Glutamatergic neuron (in vitro differentiated cells): Measurements from ENCODE around the gene BCAR1. TPM values are rescaled to one million over a fixed set of nuclear protein-coding genes. Genes with fewer than 3 reads are reported as not detected.

Experiments used
- DNase-seq: peaks from one replicate; pipeline ENCODE4 v3.0.0; 2022
- H3K27ac Mint-ChIP-seq: one replicate; pipeline ENCODE4 v1.8.0; 2020; ENCODE audit warnings: mild to moderate bottlenecking, mixed read lengths, inconsistent platforms; ENCODE audit not compliant: unreplicated experiment
- H3K27me3 Mint-ChIP-seq: one replicate; pipeline ENCODE4 v1.8.0; 2020; ENCODE audit warnings: mild to moderate bottlenecking, moderate library complexity, mixed read lengths, inconsistent platforms; ENCODE audit not compliant: unreplicated experiment
- H3K36me3 Mint-ChIP-seq: one replicate; pipeline ENCODE4 v1.8.0; 2020; ENCODE audit warnings: mild to moderate bottlenecking, mixed read lengths, inconsistent platforms; ENCODE audit not compliant: unreplicated experiment
- H3K4me1 Mint-ChIP-seq: one replicate; pipeline ENCODE4 v1.8.0; 2020; ENCODE audit warnings: mild to moderate bottlenecking, low read depth, mixed read lengths, inconsistent platforms; ENCODE audit not compliant: unreplicated experiment
- H3K4me3 Mint-ChIP-seq: one replicate; pipeline ENCODE4 v1.8.0; 2020; ENCODE audit warnings: mild to moderate bottlenecking, mixed read lengths, inconsistent platforms; ENCODE audit not compliant: unreplicated experiment
- H3K9me3 Mint-ChIP-seq: one replicate; pipeline ENCODE4 v1.8.0; 2020; ENCODE audit warnings: mild to moderate bottlenecking, moderate library complexity, mixed read lengths, inconsistent platforms; ENCODE audit not compliant: unreplicated experiment
- total RNA-seq: library from RNA; stranded (reverse); fragmentation: NEBNext Ultra II Directional; extraction: Animal tissue kit (Norgen Biotek cat#: 25700); gene quantifications from one replicate; pipeline ENCODE4 v1.2.1, GENCODE V29; 2021; ENCODE audit not compliant: unreplicated experiment
- TF ChIP-seq, protein P1 (sequence below): fragments of 200-600 bp; sonication (generic); IDR thresholded peaks from one replicate; pipeline ENCODE4 v1.5.0; 2021; ENCODE audit not compliant: partially characterized antibody, unreplicated experiment

Gene BCAR1
- total RNA-seq, 1 donor from 2014 or later: 212 TPM

DNA sequence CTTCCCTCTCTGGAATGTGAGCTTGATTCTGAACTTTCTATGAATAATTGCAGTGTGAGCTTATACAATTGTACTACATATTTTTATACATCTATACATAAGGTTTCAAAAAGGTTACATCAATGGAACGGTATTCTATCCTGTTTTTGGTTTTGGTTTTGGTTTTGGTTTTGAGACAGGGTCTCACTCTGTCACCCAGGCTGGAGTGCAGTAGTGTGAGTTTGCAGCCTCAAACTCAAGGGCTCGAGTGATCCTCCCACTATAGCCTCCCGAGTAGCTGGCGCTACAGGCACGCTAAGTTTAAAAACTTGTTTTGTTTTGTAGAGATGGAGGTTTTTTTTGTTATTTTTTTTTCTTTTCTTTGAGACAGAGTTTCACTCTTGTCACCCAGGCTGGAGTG lies 31.6 kb downstream of the BCAR1 start:
- peaks cover 12% of the 10 kb centered on the region for H3K27me3 Mint-ChIP-seq

DNA sequence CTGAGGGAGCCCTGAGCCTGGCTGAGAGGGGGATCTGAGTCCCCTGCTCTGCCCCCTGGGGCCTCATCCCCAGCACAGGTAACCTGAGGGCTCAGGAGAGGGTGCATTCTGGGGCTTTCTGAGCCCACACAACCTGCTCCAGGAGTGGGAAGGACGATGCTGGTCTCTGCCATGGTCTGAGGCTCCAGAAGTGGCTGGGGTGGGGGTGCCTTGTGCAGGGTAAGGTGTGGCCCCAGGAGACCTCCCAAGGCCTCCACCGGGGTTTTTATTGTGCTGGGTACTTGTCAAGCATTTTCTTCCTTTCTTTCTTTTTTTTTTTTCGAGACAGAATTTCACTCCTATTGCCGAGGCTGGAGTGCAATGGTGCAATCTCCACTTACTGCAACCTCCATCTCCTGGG lies 32.3 kb downstream of the BCAR1 start:
- H3K9me3 Mint-ChIP-seq: peaks cover 11% of the 10 kb centered on the region
- no peak overlapping the region for H3K4me3 Mint-ChIP-seq
- no peak for DNase-seq
- TF ChIP-seq, protein P1, sequence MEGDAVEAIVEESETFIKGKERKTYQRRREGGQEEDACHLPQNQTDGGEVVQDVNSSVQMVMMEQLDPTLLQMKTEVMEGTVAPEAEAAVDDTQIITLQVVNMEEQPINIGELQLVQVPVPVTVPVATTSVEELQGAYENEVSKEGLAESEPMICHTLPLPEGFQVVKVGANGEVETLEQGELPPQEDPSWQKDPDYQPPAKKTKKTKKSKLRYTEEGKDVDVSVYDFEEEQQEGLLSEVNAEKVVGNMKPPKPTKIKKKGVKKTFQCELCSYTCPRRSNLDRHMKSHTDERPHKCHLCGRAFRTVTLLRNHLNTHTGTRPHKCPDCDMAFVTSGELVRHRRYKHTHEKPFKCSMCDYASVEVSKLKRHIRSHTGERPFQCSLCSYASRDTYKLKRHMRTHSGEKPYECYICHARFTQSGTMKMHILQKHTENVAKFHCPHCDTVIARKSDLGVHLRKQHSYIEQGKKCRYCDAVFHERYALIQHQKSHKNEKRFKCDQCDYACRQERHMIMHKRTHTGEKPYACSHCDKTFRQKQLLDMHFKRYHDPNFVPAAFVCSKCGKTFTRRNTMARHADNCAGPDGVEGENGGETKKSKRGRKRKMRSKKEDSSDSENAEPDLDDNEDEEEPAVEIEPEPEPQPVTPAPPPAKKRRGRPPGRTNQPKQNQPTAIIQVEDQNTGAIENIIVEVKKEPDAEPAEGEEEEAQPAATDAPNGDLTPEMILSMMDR: no peak
- H3K4me1 Mint-ChIP-seq: no peaks in the 10 kb centered on the region
- H3K36me3 Mint-ChIP-seq: no peaks in the 10 kb centered on the region
- peaks cover 7% of the 10 kb centered on the region for H3K27me3 Mint-ChIP-seq
- H3K27ac Mint-ChIP-seq: no peak overlapping the region

More for the DNA sequence above, 31.6 kb downstream of the BCAR1 start:
- Mint-ChIP-seq H3K4me3 (no peak overlapping the region), H3K27ac (no peak overlapping the region), H3K9me3 (peaks cover 14% of the 10 kb centered on the region), H3K36me3 (no peaks in the 10 kb centered on the region), H3K4me1 (no peaks in the 10 kb centered on the region)
- DNase-seq: no peak
- TF ChIP-seq, protein P1: no peak

DNA sequence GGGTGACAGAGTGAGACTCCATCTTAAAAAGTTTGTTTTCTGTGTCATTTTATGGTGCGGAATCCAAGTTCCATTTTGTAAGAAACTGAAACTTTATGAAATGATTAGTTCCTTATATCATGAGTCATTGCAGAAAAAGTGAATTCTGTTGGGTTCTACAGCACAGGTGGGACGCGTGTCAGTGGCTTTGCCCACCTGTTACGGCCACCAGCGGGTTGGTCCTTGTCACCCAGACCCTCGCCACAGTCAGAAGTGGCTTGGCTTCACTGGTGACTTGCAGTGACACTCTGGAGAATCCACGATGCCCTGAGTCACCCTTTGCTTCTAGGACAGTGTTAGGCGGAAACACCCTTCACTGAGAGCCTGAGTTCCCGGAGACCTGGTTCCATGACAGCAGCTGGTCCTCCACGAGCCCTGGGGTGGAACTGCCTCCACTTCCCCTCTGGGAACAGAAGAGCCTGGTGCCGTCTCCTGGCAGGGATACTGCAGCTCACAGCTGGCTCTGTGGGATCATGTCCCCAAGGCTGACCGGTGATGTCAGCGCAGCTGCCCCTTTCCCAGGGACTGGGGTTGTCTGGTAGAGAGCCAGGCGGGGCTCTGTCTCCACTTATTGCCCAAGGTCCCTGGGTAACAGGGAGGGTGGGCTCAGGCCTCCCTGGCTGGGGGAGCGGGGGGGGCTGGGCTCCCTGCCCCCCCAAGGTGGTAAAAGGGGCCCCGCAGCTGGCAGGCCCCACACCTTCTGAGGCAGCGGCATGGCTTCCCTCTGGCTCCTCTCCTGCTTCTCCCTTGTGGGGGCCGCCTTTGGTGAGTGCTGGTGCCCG lies 33.0 kb downstream of the BCAR1 start, which contains the start of gene CTRB1:
CTRB1 (plus strand) TSS at position 733 of the 821 bp plus-strand sequence; CDS start at position 753, 20 bp downstream.
- Mint-ChIP-seq H3K27ac (no peak within 1 kb of the TSS), H3K9me3 (peaks cover 11% of the 10 kb centered on the region)

DNA sequence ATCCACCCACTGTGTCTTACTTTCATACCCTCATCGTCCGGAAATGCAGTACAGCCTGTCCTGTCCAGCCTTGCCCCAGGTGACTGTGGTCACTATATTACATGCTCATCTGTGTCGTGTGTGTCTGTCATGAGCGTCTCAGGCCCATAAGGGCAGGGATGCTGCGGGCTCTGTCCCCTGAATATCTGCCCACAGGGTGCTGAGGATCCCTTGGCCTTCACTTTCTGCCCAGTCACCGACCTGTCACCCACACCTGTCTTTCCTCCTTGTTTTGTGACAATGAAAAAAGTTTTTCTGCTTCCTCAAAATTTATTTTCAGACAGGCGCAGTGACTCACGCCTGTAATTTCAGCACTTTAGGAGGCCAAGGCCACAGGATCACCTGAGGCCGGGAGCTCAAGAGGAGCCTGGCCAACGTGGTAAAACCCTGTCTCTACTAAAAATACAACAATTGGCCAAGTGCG lies 34.0 kb downstream of the BCAR1 start:
- Mint-ChIP-seq H3K9me3 (peaks cover 10% of the 10 kb centered on the region), H3K27me3 (peaks cover 6% of the 10 kb centered on the region), H3K36me3 (no peaks in the 10 kb centered on the region), H3K27ac (no peak overlapping the region), H3K4me3 (no peak overlapping the region), H3K4me1 (no peaks in the 10 kb centered on the region)
- no peak for DNase-seq
- TF ChIP-seq, protein P1: no peak

More for the DNA sequence above, 33.0 kb downstream of the BCAR1 start, which contains the start of gene CTRB1:
- TF ChIP-seq, protein P1: no peak
- H3K27me3 Mint-ChIP-seq: peaks cover 7% of the 10 kb centered on the region
- H3K4me1 Mint-ChIP-seq: no peaks in the 10 kb centered on the region
- no peak for DNase-seq
- no peak within 1 kb of the TSS for H3K4me3 Mint-ChIP-seq
- H3K36me3 Mint-ChIP-seq: no peaks in the 10 kb centered on the region

DNA sequence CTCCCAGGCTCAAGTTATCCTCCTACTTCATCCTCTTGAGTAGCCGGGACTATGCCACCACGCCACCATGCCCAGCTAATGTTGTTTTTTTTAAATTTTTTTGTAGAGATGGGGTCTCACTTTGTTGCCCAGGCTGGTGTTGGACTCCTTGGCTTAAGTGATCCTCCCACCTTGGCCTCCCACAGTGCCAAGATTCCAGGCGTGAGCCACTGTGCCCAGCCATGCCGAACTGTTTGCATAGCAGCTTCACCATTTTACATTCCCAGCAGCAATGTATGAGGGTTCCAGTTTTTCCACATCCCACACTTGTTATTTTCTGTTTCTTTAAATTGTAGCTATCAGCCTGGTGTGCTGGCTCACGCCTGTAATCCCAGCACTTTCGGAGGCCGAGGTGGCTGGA lies 34.8 kb downstream of the BCAR1 start:
- H3K27me3 Mint-ChIP-seq: peaks cover 5% of the 10 kb centered on the region
- TF ChIP-seq, protein P1: no peak
- DNase-seq: no peak
- H3K4me3 Mint-ChIP-seq: no peak overlapping the region
- H3K9me3 Mint-ChIP-seq: peaks cover 8% of the 10 kb centered on the region
- no peaks in the 10 kb centered on the region for H3K36me3 Mint-ChIP-seq
- H3K4me1 Mint-ChIP-seq: no peaks in the 10 kb centered on the region
- H3K27ac Mint-ChIP-seq: no peak overlapping the region
